ENCODE data around the gene DSP.

The DSP gene

DNA sequence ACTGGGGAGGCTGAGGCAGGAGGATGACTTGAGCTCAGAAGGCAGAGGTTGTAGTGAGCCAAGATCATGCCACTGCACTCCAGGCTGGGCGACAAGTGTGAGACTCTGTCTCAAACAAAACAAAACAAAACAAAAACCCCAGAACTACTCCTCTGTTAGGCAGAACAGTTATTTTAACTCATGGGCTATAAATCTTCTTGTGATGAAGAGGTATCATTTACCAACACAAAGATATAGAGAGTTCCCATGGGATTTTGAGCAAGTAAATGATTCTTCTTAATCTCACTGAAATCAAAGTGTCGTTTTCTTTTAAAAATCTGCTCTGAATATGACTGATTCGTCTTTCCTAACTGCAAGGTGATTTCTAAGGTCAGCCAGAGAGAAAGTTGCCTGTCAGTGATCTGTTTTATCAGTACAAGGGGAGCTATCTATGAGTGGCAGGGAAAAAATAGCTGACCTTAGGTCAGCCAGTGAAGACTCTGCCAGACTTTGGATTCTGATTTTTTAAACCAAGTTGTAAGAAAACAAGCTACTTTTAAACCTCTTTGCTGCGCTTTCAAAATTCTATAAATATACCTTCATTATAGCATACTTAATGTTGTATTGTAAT lies 3.8 kb upstream of the DSP start:
- no peak for DNase-seq (ENCODE audit: low spot score)

DNA sequence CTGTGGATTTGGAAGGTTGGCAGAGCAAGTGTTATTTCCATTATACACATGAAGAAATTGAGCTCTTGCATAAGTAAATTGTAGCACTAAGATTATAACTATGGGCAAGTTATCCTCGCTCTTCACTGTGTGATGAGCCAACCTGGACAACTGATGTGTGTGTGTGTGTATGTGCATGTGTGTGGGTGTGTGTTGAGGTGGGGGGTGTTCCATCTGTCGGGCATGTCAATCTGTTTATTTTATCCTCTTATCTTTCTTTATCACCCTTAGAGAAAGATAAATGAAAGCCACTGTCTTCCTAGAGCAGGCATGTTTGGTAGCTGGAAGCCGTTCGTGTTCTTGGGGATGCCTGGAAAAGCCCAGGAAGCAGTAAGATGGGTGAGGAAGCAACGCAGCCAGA lies 3.0 kb upstream of the DSP start:
- no peak for DNase-seq (ENCODE audit: low spot score)

DNA sequence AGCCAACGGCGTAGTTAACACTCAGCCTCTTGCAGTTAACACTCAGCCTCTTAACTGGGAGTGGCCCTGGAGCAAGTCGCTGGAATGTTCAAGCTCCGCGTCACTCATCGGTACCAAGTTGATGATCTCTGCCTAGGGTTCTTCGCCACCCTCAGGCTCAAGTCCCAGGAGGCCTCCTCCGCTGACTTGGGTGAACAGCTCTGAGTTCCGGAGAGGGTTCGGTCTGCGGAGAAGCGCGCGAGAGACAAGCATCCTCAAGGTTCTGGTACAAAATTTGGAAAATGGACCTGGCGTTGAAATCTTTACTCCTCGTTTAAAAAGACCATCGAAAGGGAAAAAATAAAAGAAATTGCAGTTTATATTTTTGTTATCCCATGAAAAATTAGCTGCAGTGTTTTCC lies 876 bp upstream of the DSP start:
- no peak for DNase-seq (ENCODE audit: low spot score)

DNA sequence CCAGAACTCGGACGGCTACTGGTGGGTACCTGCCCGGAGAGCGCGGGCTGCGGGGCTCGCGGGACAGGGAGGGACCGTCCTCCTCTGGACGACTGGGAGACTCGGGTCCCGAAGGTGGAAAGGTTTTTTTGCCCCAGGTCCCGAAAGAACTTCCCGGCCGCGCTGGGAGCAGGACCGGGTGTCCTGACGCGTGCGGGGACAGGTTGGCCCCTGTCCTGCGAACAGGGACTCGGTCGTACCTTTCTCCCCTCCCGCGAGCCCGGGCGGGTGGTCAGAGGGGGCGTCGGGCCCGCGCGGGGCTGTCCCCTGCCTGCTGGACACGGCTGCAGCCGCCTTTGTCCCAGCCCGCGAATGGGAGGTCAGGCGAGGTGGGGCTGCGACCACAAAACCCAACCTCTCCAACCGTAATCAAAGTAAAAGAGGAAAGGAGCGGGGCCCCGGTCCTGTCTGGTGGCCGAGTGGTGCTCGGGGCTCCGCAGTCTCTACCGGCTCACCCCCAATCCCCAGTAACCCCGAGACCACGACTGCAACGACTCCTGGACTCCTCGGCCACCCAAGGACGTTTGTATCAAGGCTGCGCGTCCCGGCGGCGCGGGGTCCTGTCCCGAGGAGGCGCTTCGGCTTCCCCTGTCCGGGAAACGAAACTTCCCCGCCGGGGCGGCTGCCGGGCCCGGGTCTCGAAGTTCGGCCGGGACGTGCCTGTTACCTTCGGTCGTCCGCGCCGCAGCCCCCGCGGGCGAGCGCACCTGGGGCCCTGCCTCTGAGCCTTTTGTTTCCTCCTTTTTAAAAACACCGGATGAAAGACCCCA lies 798 bp downstream of the DSP start:
- DNase-seq (ENCODE audit: low spot score) = no peak

DNA sequence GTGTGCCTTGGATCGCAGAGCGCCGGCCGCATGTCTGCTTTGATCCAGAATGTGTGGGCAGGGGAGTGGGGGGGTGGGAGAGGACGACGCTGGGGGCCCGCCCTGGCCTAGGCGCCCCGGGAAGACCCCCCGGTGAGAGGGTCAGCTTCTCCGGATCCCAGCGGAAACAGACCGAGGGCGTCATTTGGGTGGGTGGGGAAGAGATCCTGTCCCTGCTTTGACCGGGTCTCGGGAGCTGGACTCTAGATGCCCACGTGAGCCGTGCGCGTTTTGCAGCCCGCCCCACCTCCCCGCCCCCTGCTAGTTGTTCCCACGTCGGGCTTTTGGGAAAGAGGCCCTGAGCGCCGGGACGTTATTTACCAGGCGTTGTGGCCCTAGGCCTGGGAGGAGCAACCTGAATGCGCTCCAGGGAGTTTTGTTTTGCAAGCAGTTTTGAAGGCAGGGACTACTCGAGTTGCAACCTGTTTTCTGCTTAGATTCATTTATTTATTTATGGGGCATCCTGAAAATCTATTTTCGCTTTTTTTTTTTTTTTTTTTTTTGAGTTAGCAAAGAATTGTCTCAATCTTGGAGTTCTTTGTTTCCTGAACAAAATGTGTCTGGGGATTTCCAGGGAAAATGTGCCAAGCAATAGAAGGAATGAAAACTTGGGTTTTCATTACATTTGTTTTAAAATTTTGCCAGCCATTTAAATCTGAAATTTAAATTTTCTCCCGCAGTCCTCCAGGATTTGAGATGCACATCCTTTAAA lies 1.6 kb downstream of the DSP start:
- DNase-seq (ENCODE audit: low spot score) = no peak

DNA sequence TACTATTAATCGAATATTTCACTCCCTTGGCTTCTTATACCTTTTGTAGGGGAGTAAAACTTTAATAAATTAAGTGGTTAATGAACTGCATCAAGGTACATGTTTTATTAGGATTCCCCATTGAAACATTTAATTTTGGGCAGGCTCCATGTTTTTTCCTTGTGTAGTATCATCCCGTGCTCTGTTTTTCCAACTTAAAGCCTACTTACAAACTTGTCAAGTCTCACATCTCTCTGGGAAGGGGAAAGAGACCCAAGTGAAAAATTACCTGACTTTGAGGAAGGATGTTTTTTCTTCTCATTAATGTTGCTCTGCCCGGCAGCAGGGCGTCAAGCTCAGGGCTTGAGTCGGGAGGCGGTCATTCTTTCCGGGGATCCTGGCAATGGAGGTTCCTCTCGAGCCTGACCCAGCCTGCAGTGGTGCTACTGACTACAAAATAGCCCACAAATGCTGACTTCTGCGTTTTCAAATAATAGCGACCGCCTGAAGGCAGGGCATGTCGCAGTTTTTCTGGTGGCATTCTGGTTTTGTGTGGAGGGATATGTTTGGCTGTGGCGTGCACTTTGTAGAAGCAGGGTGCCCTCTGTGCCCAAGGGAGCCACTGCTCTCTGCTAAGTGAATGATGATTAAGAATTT lies 2.4 kb downstream of the DSP start:
- DNase-seq (ENCODE audit: low spot score) = no peak

DNA sequence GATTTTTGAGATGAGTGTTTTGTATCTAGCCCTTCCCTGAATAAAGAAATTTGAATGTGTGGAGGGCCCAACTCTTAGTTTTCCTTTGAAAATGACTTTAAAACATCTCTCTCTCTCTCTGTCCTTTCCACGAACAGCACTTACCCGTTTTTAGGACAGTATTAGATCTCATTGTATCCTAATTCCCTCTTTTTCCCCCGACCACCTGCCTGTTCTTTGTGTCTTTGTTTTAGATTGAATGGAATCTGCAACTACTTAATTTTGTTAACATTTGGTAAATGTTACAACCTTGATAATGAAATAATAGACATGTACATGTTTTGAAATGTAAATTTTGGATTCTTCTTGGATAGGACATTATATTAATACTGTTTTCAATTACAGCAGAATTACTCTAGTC lies 3.1 kb downstream of the DSP start:
- no peak for DNase-seq (ENCODE audit: low spot score)

DNA sequence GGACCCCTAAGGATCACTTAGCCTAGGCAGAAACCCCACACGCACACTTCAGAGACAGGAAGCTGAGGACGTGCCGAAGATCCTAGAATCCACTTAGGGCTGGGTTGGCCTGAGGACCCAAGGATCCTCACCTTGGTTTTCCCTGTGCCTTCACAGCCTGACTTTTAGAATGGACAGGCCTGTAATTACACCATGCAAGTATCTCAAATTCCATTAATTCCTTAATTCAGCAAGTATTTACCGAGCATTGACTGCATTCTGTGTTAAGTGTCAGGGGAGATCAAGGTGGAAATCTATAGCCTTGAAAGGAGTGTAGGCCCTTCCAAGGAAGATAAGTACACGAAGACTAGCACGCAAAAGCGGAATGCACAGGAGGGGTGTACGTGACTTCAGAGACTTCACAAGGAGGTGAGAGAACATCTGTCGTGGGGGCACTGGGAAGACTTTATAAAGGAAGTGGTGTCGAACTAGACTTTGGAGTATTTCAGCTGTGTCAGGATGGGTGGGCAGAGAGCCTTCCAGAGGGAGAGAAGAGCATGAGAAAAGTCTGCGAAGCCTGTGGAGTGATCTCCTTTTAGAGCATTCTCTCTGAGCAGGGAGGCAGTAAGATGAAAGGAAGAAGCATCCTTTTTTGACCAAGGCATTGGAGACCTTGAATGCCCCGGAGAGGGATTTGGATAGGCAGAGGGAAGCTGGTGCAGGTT lies 4.0 kb downstream of the DSP start:
- no peak for DNase-seq (ENCODE audit: low spot score)

DNA sequence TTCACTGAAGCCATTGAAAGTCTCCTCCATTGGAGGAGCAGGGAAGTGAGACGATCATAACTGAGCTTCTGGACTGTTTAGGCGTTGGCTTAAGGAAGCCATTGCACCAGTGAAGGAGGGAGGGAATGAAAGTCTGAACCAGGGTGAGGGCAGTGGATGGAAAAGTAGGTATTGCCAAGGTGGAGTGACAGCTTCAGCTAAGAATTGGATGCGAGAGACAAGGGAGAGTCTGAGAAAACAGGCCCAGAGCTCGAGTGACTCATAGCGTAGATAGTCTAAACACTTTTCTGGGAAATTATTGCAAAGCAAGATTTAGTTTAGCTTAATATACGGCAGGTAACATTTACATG lies 4.5 kb downstream of the DSP start:
- DNase-seq (ENCODE audit: low spot score) = no peak

DNA sequence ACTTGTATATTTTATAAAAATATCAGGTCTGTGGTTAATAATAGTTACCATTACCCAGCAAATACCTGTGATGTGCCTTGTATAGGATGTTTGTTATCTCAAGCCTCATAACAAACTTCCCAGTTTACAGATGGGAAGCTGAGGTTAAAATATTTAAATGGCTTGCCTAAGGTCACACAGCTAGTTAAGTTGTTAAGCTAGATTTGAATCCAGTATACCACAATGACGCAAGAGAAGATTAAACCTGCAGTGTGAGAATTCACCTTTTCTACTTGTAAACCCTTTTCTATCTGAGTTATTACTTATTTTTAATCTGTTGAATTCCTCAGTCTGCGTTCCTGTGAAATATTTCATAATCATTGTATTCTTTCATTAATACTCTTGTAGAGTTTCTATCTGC lies 4.9 kb downstream of the DSP start:
- DNase-seq (ENCODE audit: low spot score) = no peak

DNA sequence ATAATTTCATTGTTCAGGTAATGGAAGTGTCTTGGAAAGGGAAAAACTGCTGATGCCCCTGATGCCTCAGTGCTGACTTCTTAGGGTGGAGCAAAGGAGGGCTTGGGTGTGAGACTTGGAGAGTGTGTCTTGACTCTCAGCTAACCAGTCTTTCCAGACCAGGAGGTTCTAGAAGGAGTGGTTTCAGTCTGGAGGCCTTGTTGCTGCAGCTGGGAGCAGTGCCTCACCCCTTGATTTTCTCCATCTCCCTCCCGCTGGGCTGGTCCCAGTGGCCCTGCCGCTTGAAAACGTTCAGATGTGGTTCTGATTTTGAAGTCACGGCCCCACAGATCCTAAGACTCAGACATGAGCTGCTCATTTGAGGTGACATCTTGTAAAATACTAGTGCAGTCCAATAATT lies 5.4 kb downstream of the DSP start:
- DNase-seq (ENCODE audit: low spot score) = no peak

DNA sequence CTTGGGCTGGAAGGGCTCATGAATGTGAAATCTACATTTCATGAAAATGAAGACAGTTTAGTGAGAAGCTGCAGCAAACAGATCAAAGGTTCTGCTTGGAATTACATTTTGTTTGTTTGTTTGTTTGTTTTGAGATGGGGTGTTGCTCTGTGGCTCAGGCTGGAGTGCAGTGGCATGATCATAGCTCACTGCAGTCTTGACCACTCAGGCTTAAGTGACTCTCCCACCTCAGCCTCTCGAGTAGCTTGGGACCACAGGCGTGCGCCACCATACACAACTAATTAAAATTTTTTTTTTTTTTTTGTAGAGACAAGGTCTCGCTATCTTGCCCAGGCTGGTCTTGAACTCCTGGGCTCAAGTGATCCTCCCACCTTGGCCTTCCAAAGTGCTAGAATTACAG lies 5.8 kb downstream of the DSP start:
- no peak for DNase-seq (ENCODE audit: low spot score)

DNA sequence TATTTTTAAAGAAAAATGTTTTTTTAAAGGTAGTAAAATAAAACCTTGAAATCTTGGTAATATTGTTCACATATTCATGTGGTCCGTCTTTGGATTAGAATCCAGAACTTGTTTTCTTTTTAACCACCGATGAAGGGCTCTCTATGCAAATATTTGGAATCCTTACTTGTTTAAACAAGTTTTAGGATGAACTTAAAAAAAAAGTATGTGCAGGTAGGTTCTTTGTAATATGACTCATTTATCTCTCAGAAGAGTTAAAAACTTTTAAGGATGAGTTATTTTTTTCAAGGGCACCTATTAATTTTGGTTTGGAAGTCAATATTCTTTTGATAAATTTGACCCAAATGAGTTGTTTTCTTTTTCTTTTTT lies 8.9 kb downstream of the DSP start:
- no peak for DNase-seq (ENCODE audit: low spot score)

DNA sequence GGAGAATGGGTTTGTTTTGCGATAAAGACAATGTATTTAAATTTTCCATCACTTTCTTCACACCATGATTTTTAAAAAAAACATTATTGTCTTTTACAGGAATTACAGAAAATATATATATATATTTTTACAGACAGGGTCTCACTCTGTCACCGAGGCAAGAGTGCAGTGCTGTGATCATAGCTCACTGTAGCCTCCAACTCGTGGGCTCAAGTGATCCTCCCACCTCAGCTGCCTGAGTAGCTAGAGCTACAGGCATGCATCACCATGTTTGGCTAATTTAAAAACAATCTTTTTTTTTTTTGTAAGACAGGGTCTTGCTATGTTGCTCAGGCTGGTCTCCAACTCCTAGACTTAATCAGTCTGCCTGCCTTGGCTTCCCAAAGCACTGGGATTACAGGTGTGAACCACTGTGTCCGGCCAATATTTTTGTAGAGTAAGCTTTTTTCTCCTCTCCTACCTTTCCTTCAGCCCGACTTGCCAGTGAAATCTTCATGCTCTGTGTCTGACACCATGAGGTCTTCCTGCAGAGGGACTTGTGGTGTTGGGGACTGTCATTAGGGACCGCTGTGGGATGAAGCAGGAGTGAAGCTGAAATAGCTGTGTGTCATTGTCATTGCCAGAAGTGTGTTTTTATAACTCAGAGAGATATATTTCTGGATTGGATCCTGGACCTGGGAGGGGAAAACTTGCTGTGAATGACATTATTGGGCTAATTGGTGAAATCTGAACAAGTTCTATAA lies 13.2 kb downstream of the DSP start:
- DNase-seq (ENCODE audit: low spot score) = no peak

DNA sequence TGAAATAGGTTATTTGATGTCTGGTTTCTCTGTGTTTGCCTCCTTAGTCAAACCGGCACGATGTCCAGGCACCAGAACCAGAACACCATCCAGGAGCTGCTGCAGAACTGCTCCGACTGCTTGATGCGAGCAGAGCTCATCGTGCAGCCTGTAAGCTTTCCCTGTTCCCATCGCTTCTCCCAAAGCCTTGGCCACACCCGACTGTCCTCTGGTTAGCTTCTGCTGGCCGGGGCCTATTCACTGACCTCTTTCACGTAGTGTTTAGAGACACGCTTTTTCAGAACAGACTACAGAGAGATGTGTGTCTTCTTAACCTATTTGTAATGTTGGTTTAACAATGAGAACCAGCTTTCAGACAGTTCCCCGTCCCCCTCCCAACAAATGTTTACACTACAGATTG lies 14.2 kb downstream of the DSP start:
- DNase-seq (ENCODE audit: low spot score) = no peak

DNA sequence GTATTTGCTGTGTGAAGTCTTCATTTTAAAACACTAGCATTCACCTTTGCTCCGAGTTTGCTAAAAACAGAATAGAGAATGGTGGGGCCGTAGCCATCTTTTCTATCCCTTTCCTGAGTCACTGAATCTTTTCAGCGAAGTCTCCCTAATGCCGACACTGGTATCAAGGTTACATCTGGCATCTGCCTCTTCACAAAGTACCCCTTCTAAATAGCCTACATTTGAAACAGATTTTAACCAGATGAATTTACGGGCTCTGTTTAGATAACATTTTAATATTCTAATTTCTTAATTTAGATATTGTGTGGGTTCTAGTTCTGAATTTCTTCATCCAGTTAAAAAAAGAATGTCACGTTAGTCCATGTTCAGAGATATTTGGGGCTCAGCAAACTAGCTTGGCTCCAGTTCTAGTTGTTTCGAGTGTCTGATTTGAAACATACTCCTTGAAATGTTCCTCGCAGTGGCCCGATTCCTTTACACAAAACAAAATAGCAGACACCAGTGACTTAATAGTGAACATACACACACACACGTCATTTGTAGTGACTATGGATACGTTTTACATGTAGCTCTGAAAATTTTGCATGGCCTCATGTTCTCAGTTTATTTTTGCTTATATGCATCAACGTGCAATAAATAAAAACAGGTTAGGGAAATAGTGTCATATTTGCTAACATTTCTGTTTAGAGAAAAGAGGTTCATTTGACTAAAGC lies 15.1 kb downstream of the DSP start:
- no peak for DNase-seq (ENCODE audit: low spot score)

DNA sequence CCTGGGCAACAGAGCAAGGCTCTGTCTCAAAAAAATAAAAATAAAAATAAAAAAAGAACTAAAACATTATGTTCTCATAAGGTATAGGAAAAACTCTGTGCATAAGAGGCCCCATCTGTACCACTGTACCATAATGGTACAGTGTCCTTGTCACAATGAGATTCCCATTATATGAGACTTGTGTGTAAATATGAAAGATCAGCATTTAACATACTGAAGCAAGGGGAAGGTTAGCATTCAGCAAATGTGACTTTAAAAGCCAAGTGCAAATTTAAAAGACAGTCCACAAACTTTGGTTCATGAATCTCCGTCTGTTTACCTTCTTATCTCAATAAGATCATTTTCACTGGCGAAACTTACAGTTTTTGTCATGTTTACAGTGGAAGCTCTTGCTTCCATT lies 16.2 kb downstream of the DSP start:
- DNase-seq (ENCODE audit: low spot score) = no peak

DNA sequence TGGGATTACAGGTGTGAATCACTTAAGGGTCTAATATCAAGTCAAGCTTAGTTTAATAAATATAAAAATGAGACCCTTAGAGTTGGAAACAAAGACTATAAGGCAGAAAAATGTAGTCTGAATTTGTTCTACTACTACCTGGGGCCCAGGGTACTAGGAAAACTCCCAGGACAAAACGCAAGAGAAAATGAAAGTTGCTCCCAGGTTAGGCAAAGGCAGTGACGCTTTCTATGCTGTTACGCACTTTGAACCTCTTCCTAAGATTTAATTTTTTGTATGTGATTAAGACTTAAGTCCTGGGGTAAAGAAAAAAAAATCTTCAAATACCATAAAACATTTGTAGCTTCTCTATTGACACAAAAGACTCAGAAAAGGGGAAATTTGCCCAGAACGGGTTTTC lies 17.3 kb downstream of the DSP start:
- DNase-seq (ENCODE audit: low spot score) = no peak

DNA sequence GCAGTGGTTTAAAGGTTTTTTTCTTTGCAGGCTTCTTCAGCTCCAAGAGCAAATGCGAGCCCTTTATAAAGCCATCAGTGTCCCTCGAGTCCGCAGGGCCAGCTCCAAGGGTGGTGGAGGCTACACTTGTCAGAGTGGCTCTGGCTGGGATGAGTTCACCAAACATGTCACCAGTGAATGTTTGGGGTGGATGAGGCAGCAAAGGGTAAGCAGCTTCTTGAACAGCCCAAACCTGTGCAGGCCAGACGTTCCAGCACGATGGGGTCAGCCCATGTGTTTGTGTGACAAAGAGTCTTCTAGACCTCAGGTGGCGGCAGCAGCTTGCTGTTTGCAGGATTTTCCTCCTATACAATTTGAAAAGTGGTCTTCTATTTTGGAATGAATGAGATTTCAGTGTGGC lies 17.7 kb downstream of the DSP start:
- DNase-seq (ENCODE audit: low spot score) = no peak

DNA sequence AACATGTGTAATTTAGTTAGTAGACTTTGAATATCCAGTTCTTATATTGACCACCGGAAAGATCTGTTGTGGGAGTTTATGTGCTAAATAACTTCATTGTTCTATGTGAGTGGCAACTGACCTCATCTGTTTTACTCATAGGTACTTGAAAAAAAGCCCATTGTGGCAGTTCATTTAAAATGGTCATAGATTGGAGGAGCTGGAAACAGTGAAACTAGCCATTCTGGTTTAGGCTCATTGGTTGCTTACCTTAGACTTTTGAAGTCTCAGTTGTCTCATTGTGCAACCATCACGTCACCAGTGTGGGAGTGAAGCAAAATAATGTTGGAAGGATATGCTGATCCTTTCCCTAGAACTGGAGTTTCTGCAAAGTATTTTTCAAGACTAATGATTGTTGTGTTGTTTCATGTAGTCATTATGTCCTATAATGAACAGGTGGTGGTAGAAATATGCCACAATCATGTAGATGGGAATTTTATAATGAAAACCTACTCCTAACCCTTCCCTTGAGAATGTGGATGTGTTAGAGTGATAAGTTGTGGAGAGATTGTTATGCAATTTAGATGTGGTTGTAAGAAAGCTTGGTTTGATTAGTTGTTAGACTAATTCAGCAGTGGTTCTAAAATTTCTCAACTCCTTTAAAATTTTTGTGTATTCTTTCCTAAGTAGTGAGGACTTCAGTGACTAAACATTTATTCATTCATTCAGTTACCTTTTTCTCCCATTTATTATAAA lies 18.3 kb downstream of the DSP start:
- no peak for DNase-seq (ENCODE audit: low spot score)
